ENCODE data around the gene SCNM1. TPM values are rescaled to one million over a fixed set of nuclear protein-coding genes. Genes with fewer than 3 reads are reported as not detected.

SCNM1 gene
- total RNA-seq, 4 donors from 2014 or later = 11.2 to 39.3 (median 21.4) TPM

- intact Hi-C loops (cut with DNase I) = no loop called here
Measured at GRCh38 chr1:151146072-151146411, 19.9 kb upstream of the SCNM1 start.

GRCh38 chr1:151146412-151147131 lies 19.4 kb upstream of the SCNM1 start, which contains the start of gene SEMA6C:
SEMA6C (minus strand) TSS chr1:151146631; CDS start chr1:151142621, 4,010 bp downstream.
- WGBS = under 1% methylated on average over 20 of the region's 61 CpGs
- H3K36me3 ChIP-seq = peaks cover 0 to 7% (median 1%) of the 10 kb centered on the region in 4 donors
- peak; percentile 96 for DNase-seq (ENCODE audit: extremely low spot score)
- H3K27ac ChIP-seq (replicated peaks in 1 of 4) = peak within 1 kb of the TSS; percentile 84 to 89 (median 87)
- TF ChIP-seq CTCF (IDR thresholded peaks at IDR 0.05) (no peak), EP300 (IDR thresholded peaks at IDR 0.05) (no peak), POLR2AphosphoS5 (IDR thresholded peaks at IDR 0.05) (peak; percentile 92 to 94), POLR2A (IDR thresholded peaks at IDR 0.05; ENCODE audit: low read depth) (peak; percentile 56)
- peaks cover 41 to 54% (median 49%) of the 10 kb centered on the region in 4 donors for H3K4me1 ChIP-seq
- peak within 1 kb of the TSS; percentile 67 to 88 (median 72) for H3K4me3 ChIP-seq
- H3K27me3 ChIP-seq = no peaks in the 10 kb centered on the region
- H3K9me3 ChIP-seq = no peaks in the 10 kb centered on the region
- intact Hi-C loops (cut with DNase I) = no loop called here

More at GRCh38 chr1:151146072-151146411, 19.9 kb upstream of the SCNM1 start:
- TF ChIP-seq EP300 (IDR thresholded peaks at IDR 0.05) = no peak
- no peak for TF ChIP-seq POLR2A (IDR thresholded peaks at IDR 0.05; ENCODE audit: low read depth)
- TF ChIP-seq POLR2AphosphoS5 (IDR thresholded peaks at IDR 0.05) = no peak
- TF ChIP-seq CTCF (IDR thresholded peaks at IDR 0.05) = no peak
- Histone ChIP-seq H3K9me3 (no peaks in the 10 kb centered on the region), H3K36me3 (peaks cover 0 to 7% (median 1%) of the 10 kb centered on the region in 4 donors), H3K4me1 (peaks cover 41 to 54% (median 49%) of the 10 kb centered on the region in 4 donors), H3K27ac (replicated peaks in 1 of 4) (peak overlapping the region; percentile 84 to 89 (median 87)), H3K27me3 (no peaks in the 10 kb centered on the region), H3K4me3 (peak overlapping the region; percentile 67 to 88 (median 72))
- WGBS = 2% methylated on average over 21 of the region's 26 CpGs
- DNase-seq (ENCODE audit: extremely low spot score) = no peak

- Histone ChIP-seq H3K36me3 (peaks cover 0 to 6% (median under 1%) of the 10 kb centered on the region in 4 donors), H3K4me3 (peak overlapping the region; percentile 67 to 88 (median 72)), H3K9me3 (no peaks in the 10 kb centered on the region), H3K4me1 (peaks cover 40 to 54% (median 48%) of the 10 kb centered on the region in 4 donors), H3K27ac (replicated peaks in 1 of 4) (peak overlapping the region; percentile 84 to 89 (median 87)), H3K27me3 (no peaks in the 10 kb centered on the region)
- no peak for TF ChIP-seq CTCF (IDR thresholded peaks at IDR 0.05)
- no peak for TF ChIP-seq POLR2A (IDR thresholded peaks at IDR 0.05; ENCODE audit: low read depth)
- TF ChIP-seq POLR2AphosphoS5 (IDR thresholded peaks at IDR 0.05) = no peak
- no peak for TF ChIP-seq EP300 (IDR thresholded peaks at IDR 0.05)
- DNase-seq (ENCODE audit: extremely low spot score) = no peak
- intact Hi-C loops (cut with DNase I) = no loop called here
- 7% methylated on average over 7 of the region's 7 CpGs for WGBS
Measured at GRCh38 chr1:151147132-151147503, 18.8 kb upstream of the SCNM1 start.

GRCh38 chr1:151147665-151148064 lies 18.3 kb upstream of the SCNM1 start:
- Histone ChIP-seq H3K27me3 (no peaks in the 10 kb centered on the region), H3K4me1 (peaks cover 35 to 49% (median 43%) of the 10 kb centered on the region in 4 donors), H3K36me3 (peaks cover 0 to under 1% (median 0%) of the 10 kb centered on the region in 4 donors), H3K27ac (replicated peaks in 1 of 4) (peak overlapping the region; percentile 84 to 89 (median 87)), H3K9me3 (no peaks in the 10 kb centered on the region), H3K4me3 (peak overlapping the region in 2 of 4 donors; percentile 77 to 88)
- no peak for DNase-seq (ENCODE audit: extremely low spot score)
- intact Hi-C loops (cut with DNase I) = no loop called here
- TF ChIP-seq POLR2A (IDR thresholded peaks at IDR 0.05; ENCODE audit: low read depth) (no peak), EP300 (IDR thresholded peaks at IDR 0.05) (no peak), CTCF (IDR thresholded peaks at IDR 0.05) (no peak), POLR2AphosphoS5 (IDR thresholded peaks at IDR 0.05) (no peak)
- 90% methylated on average over 2 of the region's 2 CpGs for WGBS

Measured in esophagus muscularis mucosa (tissue), 4 donors.